OCI-LY1 (cell line): ENCODE results near the gene TNRC6A.
"Not testable (repeated sequence)": the region's sequence is repeated elsewhere in the genome, so short reads cannot be mapped to it uniquely, and the experiment has no call there.

Experiments used
- H2AFZ ChIP-seq: fragments of 200-600 bp; sonication (generic), shearing (Covaris generic); 2 replicates; pipeline ENCODE4 v1.6.0; 2014; ENCODE audit warnings: antibody characterized with exemption, mild to moderate bottlenecking, low read length
- H3F3A ChIP-seq: fragments of 200-600 bp; sonication (generic), shearing (Covaris generic); 2 replicates; pipeline ENCODE4 v1.6.0; 2014; ENCODE audit warnings: mild to moderate bottlenecking, antibody characterized with exemption, low read length, moderate library complexity; ENCODE audit not compliant: insufficient read depth
- H3K27ac ChIP-seq: fragments of 200-600 bp; sonication (generic); 2 replicates; pipeline ENCODE4 v1.5.1; 2014; ENCODE audit warnings: low read length, mixed run types, mild to moderate bottlenecking, low read depth; ENCODE audit not compliant: poor library complexity, severe bottlenecking
- H3K27me3 ChIP-seq: fragments of 200-600 bp; sonication (generic); 2 replicates; pipeline ENCODE4 v1.6.0; 2014; ENCODE audit warnings: antibody characterized with exemption, mild to moderate bottlenecking, low read length, moderate library complexity; ENCODE audit not compliant: insufficient read depth
- H3K36me3 ChIP-seq: fragments of 200-600 bp; sonication (generic); 2 replicates; pipeline ENCODE4 v1.6.1; 2014; ENCODE audit warnings: mild to moderate bottlenecking, antibody characterized with exemption, low read length, moderate library complexity, mixed read lengths; ENCODE audit not compliant: insufficient read depth
- H3K4me1 ChIP-seq: fragments of 200-600 bp; sonication (generic); 2 replicates; pipeline ENCODE4 v1.5.1; 2014; ENCODE audit warnings: mild to moderate bottlenecking, low read length, moderate library complexity; ENCODE audit not compliant: insufficient read depth, severe bottlenecking
- H3K4me2 ChIP-seq: fragments of 200-600 bp; sonication (generic), shearing (Covaris generic); 2 replicates; pipeline ENCODE4 v1.6.1; 2014; ENCODE audit warnings: low read length
- H3K4me3 ChIP-seq: fragments of 200-600 bp; sonication (generic); 2 replicates; pipeline ENCODE4 v1.5.1; 2014; ENCODE audit warnings: low read length, low read depth, mild to moderate bottlenecking, mixed read lengths; ENCODE audit not compliant: poor library complexity, severe bottlenecking
- H3K79me2 ChIP-seq: fragments of 200-600 bp; shearing (Covaris generic); 2 replicates; pipeline ENCODE4 v1.6.1; 2016; ENCODE audit warnings: mixed run types, low read length, mixed read lengths; ENCODE audit not compliant: insufficient read depth
- H3K9ac ChIP-seq: fragments of 200-600 bp; sonication (generic), shearing (Covaris generic); 2 replicates; pipeline ENCODE4 v1.6.1; 2014; ENCODE audit warnings: mild to moderate bottlenecking, low read length, mixed read lengths
- H3K9me2 ChIP-seq: fragments of 200-600 bp; sonication (generic), shearing (Covaris generic); 2 replicates; pipeline ENCODE4 v1.6.1; 2014; ENCODE audit warnings: low read depth, mild to moderate bottlenecking, low read length, mixed read lengths
- H3K9me3 ChIP-seq: fragments of 200-600 bp; shearing (Covaris generic); 2 replicates; pipeline ENCODE4 v1.6.1; 2014; ENCODE audit warnings: low read length, mixed read lengths
- H4K20me1 ChIP-seq: fragments of 200-600 bp; sonication (generic), shearing (Covaris generic); 2 replicates; pipeline ENCODE4 v1.6.0; 2016; ENCODE audit warnings: mild to moderate bottlenecking, low read length; ENCODE audit not compliant: insufficient read depth
- CTCF ChIP-seq: fragments of 200-600 bp; sonication (generic), shearing (Covaris generic); IDR thresholded peaks from 2 replicates; pipeline ENCODE4 v1.5.1; 2017; ENCODE audit warnings: mild to moderate bottlenecking, antibody characterized with exemption, low read length, moderate library complexity, mixed read lengths
- EZH2 ChIP-seq: fragments of 200-600 bp; sonication (generic), shearing (Covaris generic); IDR thresholded peaks from 2 replicates; pipeline ENCODE4 v1.8.0; 2017; ENCODE audit warnings: borderline replicate concordance, mixed run types, mild to moderate bottlenecking, antibody characterized with exemption, low read length, moderate library complexity, mixed read lengths

Gene TNRC6A

DNA sequence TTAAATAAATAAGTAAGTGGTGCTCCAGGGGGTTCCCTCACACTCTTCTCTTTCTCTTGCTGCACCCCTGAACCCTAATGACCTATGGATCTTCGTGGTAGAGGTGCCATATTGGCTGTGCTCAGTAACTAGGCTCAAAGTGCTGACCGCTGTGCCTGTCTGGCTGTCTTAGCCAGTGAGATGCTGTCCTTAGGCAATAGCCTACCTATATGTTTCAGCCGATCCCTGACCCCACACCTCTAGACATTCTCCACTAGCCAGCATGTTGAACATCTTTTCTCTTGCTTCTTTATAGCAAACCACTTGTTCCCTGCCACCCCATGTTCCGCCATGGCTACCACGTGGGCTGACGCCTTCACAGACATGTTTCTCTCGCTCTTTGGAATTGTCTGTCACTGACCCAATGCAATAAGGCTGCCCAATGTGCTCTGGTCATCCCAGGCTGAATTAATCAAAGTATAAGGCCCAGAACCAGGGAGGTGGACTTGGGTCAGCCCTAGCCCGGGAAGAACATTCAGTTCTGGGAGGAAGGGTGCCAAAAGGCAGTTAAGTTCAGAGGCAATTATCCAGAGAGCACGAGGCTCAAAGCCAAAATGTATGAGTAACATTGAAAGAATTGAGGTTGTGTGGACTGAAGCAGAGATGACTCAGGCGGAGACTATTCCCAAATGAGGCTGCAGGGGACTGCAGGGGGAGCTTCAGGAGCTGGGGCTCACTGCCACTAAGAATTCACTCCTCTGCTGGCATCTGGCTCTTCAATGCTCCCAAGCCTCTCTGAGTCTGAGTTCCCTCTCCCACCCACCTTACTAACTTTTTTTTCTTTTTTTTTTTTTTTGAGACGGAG is 28.7 kb upstream of the TNRC6A start:
- Histone ChIP-seq H3K9ac (no peak overlapping the region), H4K20me1 (no peaks in the 10 kb centered on the region)
- TF ChIP-seq EZH2 (no peak), CTCF (no peak)

GRCh38 chr16:24701521-24701951 is 27.9 kb upstream of the TNRC6A start:
- Histone ChIP-seq H3F3A (no peaks in the 10 kb centered on the region), H4K20me1 (no peaks in the 10 kb centered on the region), H3K27me3 (no peaks in the 10 kb centered on the region), H3K4me1 (no peaks in the 10 kb centered on the region), H3K9me2 (no peaks in the 10 kb centered on the region), H3K36me3 (no peaks in the 10 kb centered on the region), H3K9me3 (no peaks in the 10 kb centered on the region), H3K9ac (no peak overlapping the region), H3K27ac (no peak overlapping the region), H2AFZ (no peak overlapping the region), H3K79me2 (no peaks in the 10 kb centered on the region), H3K4me3 (no peak overlapping the region), H3K4me2 (no peak overlapping the region)
- TF ChIP-seq EZH2: no peak
- no peak for TF ChIP-seq CTCF

More for the DNA sequence above, 28.7 kb upstream of the TNRC6A start:
- H3K79me2 ChIP-seq: no peaks in the 10 kb centered on the region
- H2AFZ ChIP-seq: no peak overlapping the region
- H3K4me2 ChIP-seq: no peak overlapping the region
- H3K27me3 ChIP-seq: no peaks in the 10 kb centered on the region
- no peaks in the 10 kb centered on the region for H3K9me3 ChIP-seq
- no peak overlapping the region for H3K4me3 ChIP-seq
- H3K4me1 ChIP-seq: no peaks in the 10 kb centered on the region
- no peaks in the 10 kb centered on the region for H3K36me3 ChIP-seq
- no peaks in the 10 kb centered on the region for H3K9me2 ChIP-seq
- no peak overlapping the region for H3K27ac ChIP-seq
- no peaks in the 10 kb centered on the region for H3F3A ChIP-seq

GRCh38 chr16:24707760-24708159 is 21.7 kb upstream of the TNRC6A start:
- H2AFZ ChIP-seq, H3K4me1 ChIP-seq, H3K9me3 ChIP-seq, H3K79me2 ChIP-seq, H3K4me3 ChIP-seq, H3F3A ChIP-seq, H3K9ac ChIP-seq, H4K20me1 ChIP-seq, H3K4me2 ChIP-seq, H3K27me3 ChIP-seq, H3K9me2 ChIP-seq, H3K27ac ChIP-seq, H3K36me3 ChIP-seq: not testable (repeated sequence)

DNA sequence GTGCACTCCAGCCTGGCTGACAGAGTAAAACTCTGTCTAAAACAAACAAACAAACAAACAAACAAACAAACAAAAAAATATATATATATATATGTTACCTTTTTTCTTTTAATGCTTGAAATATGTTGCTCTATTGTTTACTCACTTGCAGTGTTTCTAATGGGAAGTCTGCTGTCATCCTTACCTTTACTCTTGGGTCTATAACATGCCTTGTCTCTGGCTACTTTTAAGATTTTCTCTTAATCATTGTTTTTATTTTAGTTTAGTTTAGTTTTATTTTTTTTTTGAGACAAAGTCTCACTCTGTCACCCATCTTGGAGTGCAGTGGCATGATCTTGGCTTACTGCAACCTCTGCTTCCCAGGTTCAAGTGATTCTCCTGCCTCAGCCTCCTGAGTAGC is 16.1 kb upstream of the TNRC6A start:
- TF ChIP-seq CTCF (no peak), EZH2 (no peak)
- Histone ChIP-seq H3K79me2 (no peaks in the 10 kb centered on the region), H3K9me2 (no peaks in the 10 kb centered on the region)

More for the DNA sequence above, 16.1 kb upstream of the TNRC6A start:
- Histone ChIP-seq H2AFZ (no peak overlapping the region), H3K9me3 (no peaks in the 10 kb centered on the region), H3K4me2 (no peak overlapping the region), H3K4me3 (no peak overlapping the region), H3K27me3 (peaks cover 3% of the 10 kb centered on the region; the same call in 1 of the 2 replicates), H4K20me1 (no peaks in the 10 kb centered on the region), H3K9ac (no peak overlapping the region), H3F3A (no peaks in the 10 kb centered on the region), H3K4me1 (no peaks in the 10 kb centered on the region), H3K27ac (no peak overlapping the region), H3K36me3 (no peaks in the 10 kb centered on the region; the same call in 1 of the 2 replicates)
